Mesenchymal stem cell (in vitro differentiated cells and primary cell): ENCODE data around the gene RALY.

Source experiments
- DNase-seq: peaks from one replicate; pipeline ENCODE4 v3.0.0-alpha.2; 2013
- H2AFZ ChIP-seq: one replicate; pipeline ENCODE4 v1.6.1; 2013; ENCODE audit warnings: low read depth, mild to moderate bottlenecking, control low read depth, inconsistent platforms, low read length, moderate library complexity
- H2AK5ac ChIP-seq: 2 replicates; pipeline ENCODE4 v1.6.1; 2013; ENCODE audit warnings: low read length, moderate library complexity, mild to moderate bottlenecking, inconsistent platforms; ENCODE audit not compliant: severe bottlenecking
- H2BK120ac ChIP-seq: one replicate; pipeline ENCODE4 v1.6.1; 2013; ENCODE audit warnings: low read depth, mild to moderate bottlenecking, inconsistent platforms, low read length, moderate library complexity
- H2BK12ac ChIP-seq, 2 experiments: one replicate each; pipeline ENCODE4 v1.6.1; 2013; ENCODE audit warnings: inconsistent platforms in 2 of 2, low read length in 2 of 2, mild to moderate bottlenecking in 2 of 2, moderate library complexity in 2 of 2, control low read depth in 1 of 2
- H2BK15ac ChIP-seq: one replicate; pipeline ENCODE4 v1.6.1; 2013; ENCODE audit warnings: mild to moderate bottlenecking, low read depth, inconsistent platforms; ENCODE audit not compliant: poor library complexity, severe bottlenecking
- H2BK5ac ChIP-seq: 2 replicates; pipeline ENCODE4 v1.6.1; 2013; ENCODE audit warnings: low read depth, mild to moderate bottlenecking, low read length, control low read depth, inconsistent platforms; ENCODE audit not compliant: poor library complexity, severe bottlenecking
- H3K14ac ChIP-seq, 2 experiments: one replicate each; pipeline ENCODE4 v1.6.1; 2013; ENCODE audit warnings: inconsistent platforms in 2 of 2, low read length in 2 of 2, control low read depth in 1 of 2, mild to moderate bottlenecking in 1 of 2, moderate library complexity in 1 of 2
- H3K18ac ChIP-seq, 2 experiments: one replicate each; pipeline ENCODE4 v1.6.1; 2013; ENCODE audit warnings: inconsistent platforms in 2 of 2, low read length in 2 of 2, control low read depth in 1 of 2, low read depth in 1 of 2, mild to moderate bottlenecking in 1 of 2
- H3K23ac ChIP-seq, 2 experiments: one replicate each; pipeline ENCODE4 v1.6.1; 2013; ENCODE audit warnings: inconsistent platforms in 2 of 2, low read length in 2 of 2, mild to moderate bottlenecking in 2 of 2, moderate library complexity in 2 of 2, control low read depth in 1 of 2
- H3K27ac ChIP-seq: 2 replicates; pipeline ENCODE4 v1.5.1; 2013; ENCODE audit warnings: mild to moderate bottlenecking, moderate library complexity, low read length, control low read depth, inconsistent platforms; ENCODE audit not compliant: poor library complexity, severe bottlenecking
- H3K27me3 ChIP-seq, 2 experiments: 2 replicates each; pipeline versions ENCODE4 v1.6.1 to v1.7.0; 2013; ENCODE audit warnings: low read length in 2 of 2, mild to moderate bottlenecking in 2 of 2, moderate library complexity in 2 of 2, control low read depth in 1 of 2, inconsistent platforms in 1 of 2; ENCODE audit not compliant: control insufficient read depth in 1 of 2, insufficient read depth in 1 of 2
- H3K36me3 ChIP-seq, 2 experiments: 2 replicates each; pipeline versions ENCODE4 v1.6.1 to v1.7.0; 2013; ENCODE audit warnings: low read length in 2 of 2, control low read depth in 1 of 2, inconsistent platforms in 1 of 2, low read depth in 1 of 2, mild to moderate bottlenecking in 1 of 2; ENCODE audit not compliant: insufficient read depth in 2 of 2, control insufficient read depth in 1 of 2
- H3K4ac ChIP-seq, 2 experiments: one replicate each; pipeline ENCODE4 v1.6.1; 2013; ENCODE audit warnings: inconsistent platforms in 2 of 2, low read length in 2 of 2, mild to moderate bottlenecking in 2 of 2, moderate library complexity in 2 of 2, control low read depth in 1 of 2, low read depth in 1 of 2
- H3K4me1 ChIP-seq: 2 replicates; pipeline ENCODE4 v1.6.1; 2013; ENCODE audit warnings: low read depth, low read length, control low read depth; ENCODE audit not compliant: control insufficient read depth, insufficient read depth
- H3K4me2 ChIP-seq: 2 replicates; pipeline ENCODE4 v1.6.1; 2013; ENCODE audit warnings: low read length, mild to moderate bottlenecking, inconsistent platforms; ENCODE audit not compliant: poor library complexity, severe bottlenecking
- H3K4me3 ChIP-seq, 2 experiments: 2 replicates each; pipeline versions ENCODE4 v1.5.1 to v1.7.0; 2013; ENCODE audit warnings: low read length in 2 of 2, mild to moderate bottlenecking in 2 of 2, control low read depth in 1 of 2, low read depth in 1 of 2; ENCODE audit not compliant: insufficient read depth in 1 of 2
- H3K79me1 ChIP-seq: replicated peaks from 2 replicates; pipeline ENCODE4 v1.6.1; 2013; ENCODE audit warnings: mild to moderate bottlenecking, control low read depth, low read length, inconsistent platforms; ENCODE audit not compliant: poor library complexity, severe bottlenecking
- H3K9ac ChIP-seq: 2 replicates; pipeline ENCODE4 v1.7.0; 2013; ENCODE audit warnings: mild to moderate bottlenecking, low read length, moderate library complexity
- H3K9me3 ChIP-seq: 2 replicates; pipeline ENCODE4 v1.7.0; 2013; ENCODE audit warnings: mild to moderate bottlenecking, low read length; ENCODE audit not compliant: control insufficient read depth
- H4K8ac ChIP-seq: one replicate; pipeline ENCODE4 v1.6.1; 2013; ENCODE audit warnings: inconsistent platforms, mild to moderate bottlenecking, low read length, moderate library complexity
- H4K91ac ChIP-seq: one replicate; pipeline ENCODE4 v1.6.1; 2013; ENCODE audit warnings: mild to moderate bottlenecking, low read length, inconsistent platforms
- WGBS: methylation state at CpG from one replicate; pipeline ENCODE4 v1.1.7; 2013; ENCODE audit warnings: mixed read lengths; 5-methylcytosine and 5-hydroxymethylcytosine counted together

RALY gene

GRCh38 chr20:34004227-34004626 is 10.5 kb downstream of the RALY start:
- H3K18ac ChIP-seq, result no peak overlapping the region
- no peak overlapping the region for H3K9ac ChIP-seq
- no peak overlapping the region for H2BK12ac ChIP-seq
- H4K8ac ChIP-seq, result no peak overlapping the region
- no peak overlapping the region for H3K23ac ChIP-seq
- H3K79me1 ChIP-seq, result peaks cover 9% of the 10 kb centered on the region
- no peak overlapping the region for H4K91ac ChIP-seq
- H3K4me1 ChIP-seq, result no peaks in the 10 kb centered on the region
- H2AFZ ChIP-seq, result no peak overlapping the region
- H3K36me3 ChIP-seq, result peaks cover 0 to 3% of the 10 kb centered on the region in 2 experiments
- no peak overlapping the region for H3K4me3 ChIP-seq
- no peak overlapping the region for H2BK15ac ChIP-seq
- H3K27ac ChIP-seq, result no peak overlapping the region
- no peaks in the 10 kb centered on the region for H3K27me3 ChIP-seq
- no peak for DNase-seq
- no peaks in the 10 kb centered on the region for H3K9me3 ChIP-seq
- no peak overlapping the region for H3K4me2 ChIP-seq
- no peak overlapping the region for H3K4ac ChIP-seq
- H2AK5ac ChIP-seq, result no peak overlapping the region
- H2BK5ac ChIP-seq, result no peak overlapping the region
- 100% methylated on average over 2 of the region's 2 CpGs for WGBS
- no peak overlapping the region for H3K14ac ChIP-seq
- H2BK120ac ChIP-seq, result no peak overlapping the region

GRCh38 chr20:34004790-34005457 is 11.2 kb downstream of the RALY start:
- H2BK120ac ChIP-seq, result no peak overlapping the region
- no peak overlapping the region for H2AFZ ChIP-seq

GRCh38 chr20:34006619-34007018 is 12.9 kb downstream of the RALY start:
- Histone ChIP-seq H3K27me3 (no peaks in the 10 kb centered on the region), H2AK5ac (no peak overlapping the region), H3K14ac (no peak overlapping the region), H3K9me3 (no peaks in the 10 kb centered on the region), H4K91ac (no peak overlapping the region), H3K27ac (no peak overlapping the region), H3K18ac (no peak overlapping the region), H3K4me2 (no peak overlapping the region), H2BK120ac (no peak overlapping the region), H3K23ac (no peak overlapping the region), H2AFZ (no peak overlapping the region), H3K9ac (no peak overlapping the region), H3K79me1 (peaks cover 11% of the 10 kb centered on the region), H3K36me3 (peaks cover under 1 to 3% of the 10 kb centered on the region in 2 experiments), H2BK12ac (no peak overlapping the region), H2BK15ac (no peak overlapping the region), H2BK5ac (no peak overlapping the region), H3K4ac (no peak overlapping the region), H3K4me3 (no peak overlapping the region), H3K4me1 (peaks cover 2% of the 10 kb centered on the region), H4K8ac (no peak overlapping the region)
- no peak for DNase-seq
- 98% methylated on average over 2 of the region's 2 CpGs for WGBS

More at GRCh38 chr20:34004790-34005457, 11.2 kb downstream of the RALY start:
- no peak overlapping the region for H3K18ac ChIP-seq
- H3K36me3 ChIP-seq, result peaks cover 0 to 3% of the 10 kb centered on the region in 2 experiments
- 98% methylated on average over 11 of the region's 11 CpGs for WGBS
- no peak overlapping the region for H3K27ac ChIP-seq
- no peak overlapping the region for H2BK15ac ChIP-seq
- H3K23ac ChIP-seq, result no peak overlapping the region
- H2AK5ac ChIP-seq, result no peak overlapping the region
- H2BK12ac ChIP-seq, result no peak overlapping the region
- H3K4me1 ChIP-seq, result no peaks in the 10 kb centered on the region
- H3K9ac ChIP-seq, result no peak overlapping the region
- H4K8ac ChIP-seq, result no peak overlapping the region
- H3K4me3 ChIP-seq, result no peak overlapping the region
- no peak overlapping the region for H3K14ac ChIP-seq
- H3K79me1 ChIP-seq, result peaks cover 8% of the 10 kb centered on the region
- H2BK5ac ChIP-seq, result no peak overlapping the region
- H3K4ac ChIP-seq, result no peak overlapping the region
- DNase-seq, result no peak
- H3K27me3 ChIP-seq, result no peaks in the 10 kb centered on the region
- H3K4me2 ChIP-seq, result no peak overlapping the region
- H4K91ac ChIP-seq, result no peak overlapping the region
- H3K9me3 ChIP-seq, result no peaks in the 10 kb centered on the region

- H3K36me3 ChIP-seq, result peaks cover 0 to 6% of the 10 kb centered on the region in 2 experiments
- no peak for DNase-seq
- H3K79me1 ChIP-seq, result peaks cover 21% of the 10 kb centered on the region
- no peak overlapping the region for H3K14ac ChIP-seq
- no peak overlapping the region for H2BK12ac ChIP-seq
- H3K27ac ChIP-seq, result no peak overlapping the region
- no peak overlapping the region for H3K9ac ChIP-seq
- H3K23ac ChIP-seq, result no peak overlapping the region
- no peak overlapping the region for H3K4ac ChIP-seq
- no peak overlapping the region for H2AK5ac ChIP-seq
- no peak overlapping the region for H4K91ac ChIP-seq
- H2AFZ ChIP-seq, result no peak overlapping the region
- no peak overlapping the region for H2BK15ac ChIP-seq
- WGBS, result no CpG with 5 or more reads among the region's 1 CpG
- H3K9me3 ChIP-seq, result no peaks in the 10 kb centered on the region
- H3K4me3 ChIP-seq, result no peak overlapping the region
- no peak overlapping the region for H3K4me2 ChIP-seq
- no peaks in the 10 kb centered on the region for H3K27me3 ChIP-seq
- H2BK5ac ChIP-seq, result no peak overlapping the region
- no peak overlapping the region for H4K8ac ChIP-seq
- H2BK120ac ChIP-seq, result no peak overlapping the region
- peaks cover 3% of the 10 kb centered on the region for H3K4me1 ChIP-seq
- H3K18ac ChIP-seq, result no peak overlapping the region
These were observed 14.8 kb downstream of the RALY start for GRCh38 chr20:34008477-34008876.
